ENCODE results near the gene ZNF750.

ZNF750 gene

GRCh38 chr17:82810644-82811430, 29.0 kb downstream of the ZNF750 start:
- no peak for DNase-seq

DNA sequence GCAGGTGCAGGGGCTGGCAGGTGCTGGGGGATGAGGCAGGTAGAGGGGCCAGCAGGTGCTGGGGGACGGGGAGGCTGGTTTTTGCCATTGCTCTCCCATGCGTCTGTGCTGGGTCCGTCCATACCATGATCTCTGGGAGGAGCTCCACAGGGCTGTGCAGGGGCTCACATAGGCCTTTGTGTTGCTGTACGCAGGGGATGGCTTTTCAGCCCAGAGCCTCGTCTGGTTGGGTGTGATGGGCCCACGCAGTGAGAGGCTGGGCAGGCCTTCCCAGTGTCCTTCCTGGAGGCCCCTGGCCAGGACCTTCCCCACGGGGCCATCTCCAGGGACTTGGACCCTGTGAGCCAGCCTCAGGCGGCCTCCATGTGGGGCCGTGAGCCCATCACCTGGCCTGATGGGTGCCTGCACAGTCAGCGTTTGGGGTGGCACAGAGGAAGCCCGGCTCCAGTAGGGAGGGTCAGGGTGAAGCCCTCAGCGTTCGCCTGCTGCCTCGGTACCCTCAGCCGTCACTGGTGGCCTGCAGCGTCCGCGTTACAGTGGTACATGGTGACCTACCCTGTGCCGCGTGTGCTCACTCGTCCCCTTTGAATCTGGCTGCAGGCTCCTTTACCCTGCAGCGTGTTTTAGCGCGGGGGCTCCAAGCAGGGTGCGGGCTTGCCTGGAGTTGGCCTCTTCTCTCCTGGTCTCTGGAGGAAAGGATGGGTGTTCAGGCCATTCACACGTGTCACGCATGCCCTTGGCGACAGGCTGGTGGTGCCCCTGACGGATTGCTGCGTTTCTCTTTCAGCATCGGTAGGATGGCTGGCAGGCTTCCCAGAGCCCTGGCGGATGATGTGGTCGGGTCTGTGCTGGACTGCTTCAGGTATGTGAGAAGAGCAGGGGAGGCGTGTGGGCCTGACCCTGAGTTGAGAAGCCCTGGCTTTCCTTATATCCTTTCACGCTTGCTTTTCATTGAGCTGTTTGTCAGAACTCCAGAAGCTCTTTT, 30.6 kb downstream of the ZNF750 start:
- DNase-seq = no peak

GRCh38 chr17:82808006-82808405, 31.8 kb downstream of the ZNF750 start:
- no peak for DNase-seq

DNA sequence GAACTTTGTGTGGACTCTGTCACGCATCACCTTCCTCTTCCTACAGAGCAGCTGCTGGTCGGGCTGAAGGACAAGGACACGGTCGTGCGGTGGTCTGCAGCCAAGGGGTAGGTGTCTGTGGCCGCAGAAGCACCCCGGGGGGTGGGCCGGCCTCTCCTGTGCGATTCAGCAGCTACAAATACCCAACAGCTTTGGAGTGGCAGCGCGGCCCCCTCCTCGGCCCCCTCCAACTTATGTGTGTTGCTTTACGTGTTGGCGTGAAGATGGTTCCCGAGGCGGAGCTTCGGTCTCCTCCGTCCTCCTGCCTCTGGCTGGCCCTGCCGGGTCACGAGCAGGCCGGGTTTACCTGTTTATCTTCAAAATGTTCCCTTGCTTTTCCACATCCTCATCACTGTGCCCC, 32.3 kb downstream of the ZNF750 start:
- no peak for DNase-seq

GRCh38 chr17:82807101-82807500, 32.7 kb downstream of the ZNF750 start:
- DNase-seq = no peak

DNA sequence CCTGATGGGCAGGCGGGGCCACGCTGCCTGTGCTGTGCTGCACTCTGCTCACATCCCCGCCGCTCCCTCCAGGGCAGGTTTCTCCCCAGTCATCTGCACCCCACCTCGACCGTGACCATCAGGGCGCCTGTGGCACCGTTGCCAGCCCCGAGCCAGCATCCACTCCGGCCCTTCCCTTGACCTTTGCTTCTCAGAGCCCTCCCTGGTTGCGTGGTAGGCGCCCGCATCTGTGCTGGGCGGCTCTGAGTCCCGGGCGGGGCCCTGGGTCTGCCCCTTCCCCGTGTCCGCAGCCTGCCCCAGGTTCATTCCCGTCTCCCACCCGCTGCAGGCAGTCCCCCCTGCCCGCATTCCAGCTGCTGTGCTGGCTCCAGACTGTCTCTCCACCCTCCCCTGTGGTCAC, 33.2 kb downstream of the ZNF750 start:
- no peak for DNase-seq

- DNase-seq = no peak
Measured at GRCh38 chr17:82805823-82806222, 34.0 kb downstream of the ZNF750 start.

DNA sequence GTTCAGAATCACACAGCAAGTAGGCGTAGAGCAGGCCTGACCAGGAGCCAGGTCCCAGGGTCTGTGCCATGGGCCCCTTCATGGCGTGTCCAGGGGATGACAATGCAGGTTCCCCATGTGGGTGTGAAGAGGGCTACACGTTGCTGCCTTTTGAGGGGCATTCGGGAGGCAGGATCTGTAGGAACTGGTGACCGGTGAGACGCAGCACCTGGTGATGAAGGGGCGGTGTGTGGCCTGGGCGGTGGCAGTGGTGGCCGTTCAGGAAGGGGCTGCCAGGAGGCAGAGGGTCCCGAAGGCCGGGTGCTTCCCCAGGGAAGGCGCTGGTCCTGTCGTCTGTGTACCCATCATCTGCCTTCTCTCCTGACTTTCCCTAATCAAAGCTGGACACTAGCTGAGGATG, 34.6 kb downstream of the ZNF750 start:
- DNase-seq = no peak

DNA sequence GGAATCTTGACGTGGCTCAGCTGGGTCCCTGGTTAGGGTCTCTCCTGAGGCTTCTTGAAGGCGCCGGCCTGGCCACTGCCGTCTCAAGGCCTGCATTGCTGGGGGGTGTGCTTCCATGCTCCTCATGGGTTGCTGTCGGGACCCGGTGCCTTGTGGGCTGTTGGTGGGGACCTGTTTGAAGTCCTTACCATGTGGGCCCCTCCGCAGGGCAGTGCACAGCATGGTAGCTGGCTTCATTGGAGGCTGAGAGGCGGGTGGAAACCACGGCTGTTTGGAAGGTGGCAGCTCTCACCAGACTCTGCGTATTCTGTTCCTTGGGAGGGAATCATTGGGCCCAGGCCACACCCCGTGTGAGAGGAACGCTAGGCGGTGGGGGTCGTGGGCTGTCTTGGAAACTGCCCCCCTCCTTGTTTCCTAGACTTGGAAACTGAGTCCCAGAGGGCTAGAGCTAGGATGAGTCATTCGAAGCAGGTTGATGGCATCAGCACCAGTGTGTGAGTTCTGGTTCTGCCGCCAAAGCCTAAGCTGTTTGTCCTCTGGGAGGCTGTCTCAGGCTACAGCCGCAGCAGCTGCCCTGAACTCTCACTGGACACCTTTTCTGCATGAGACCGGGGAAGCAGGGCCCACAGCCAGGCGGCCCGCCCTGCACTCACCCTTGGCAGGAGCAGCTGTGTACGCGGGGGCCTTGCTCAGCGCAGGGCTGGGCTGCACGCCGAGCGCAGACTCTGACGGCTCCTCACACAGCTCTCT, 35.2 kb downstream of the ZNF750 start:
- no peak for DNase-seq

- DNase-seq = no peak
Measured at GRCh38 chr17:82803606-82804005, 36.2 kb downstream of the ZNF750 start.

DNA sequence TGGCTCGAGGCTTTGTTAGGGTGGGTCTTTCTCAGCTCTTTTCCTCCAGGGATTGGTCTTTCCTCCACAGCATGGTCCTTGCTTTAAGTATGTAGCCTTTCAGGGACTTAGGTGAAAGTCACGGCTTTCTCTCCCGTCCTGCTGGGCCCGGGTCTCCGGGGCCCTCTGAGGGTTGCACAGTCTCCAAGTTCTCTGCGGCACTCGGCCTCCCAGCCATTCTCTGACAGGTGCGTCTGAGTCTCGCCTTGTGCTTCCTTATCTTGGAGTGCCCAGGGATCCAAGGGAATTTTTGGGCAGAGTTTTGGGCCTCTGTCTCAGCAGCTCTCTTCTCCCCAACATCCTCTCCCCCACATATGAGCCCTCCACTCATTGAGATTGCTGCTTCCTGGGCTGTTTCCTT, 36.6 kb downstream of the ZNF750 start:
- no peak for DNase-seq

GRCh38 chr17:82802075-82802780, 37.6 kb downstream of the ZNF750 start:
- DNase-seq = no peak

DNA sequence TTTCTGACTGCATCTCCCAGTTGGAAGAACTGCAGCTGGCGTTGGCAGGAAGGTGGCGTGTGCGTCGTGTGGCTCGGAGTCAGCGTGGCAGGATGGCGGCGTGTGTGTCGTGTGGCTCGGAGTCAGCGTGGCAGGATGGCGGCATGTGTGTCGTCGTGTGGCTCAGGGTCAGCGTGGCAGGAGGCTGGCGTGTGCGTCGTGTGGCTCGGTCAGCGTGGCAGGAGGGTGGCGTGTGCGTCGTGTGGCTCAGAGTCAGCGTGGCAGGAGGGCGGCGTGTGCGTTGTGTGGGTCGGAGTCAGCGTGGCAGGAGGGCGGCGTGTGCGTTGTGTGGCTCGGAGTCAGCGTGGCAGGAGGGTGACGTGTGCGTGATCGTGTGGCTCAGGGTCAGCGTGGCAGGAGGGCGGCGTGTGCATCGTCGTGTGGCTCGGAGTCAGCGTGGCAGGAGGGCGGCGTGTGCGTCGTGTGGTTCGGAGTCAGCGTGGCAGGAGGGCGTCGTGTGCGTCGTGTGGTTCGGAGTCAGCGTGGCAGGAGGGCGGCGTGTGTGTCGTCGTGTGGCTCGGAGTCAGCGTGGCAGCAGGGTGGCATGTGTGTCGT, 38.3 kb downstream of the ZNF750 start:
- DNase-seq = no peak

GRCh38 chr17:82800885-82801284, 38.9 kb downstream of the ZNF750 start:
- DNase-seq = no peak

- DNase-seq = no peak
Measured at GRCh38 chr17:82799591-82799990, 40.2 kb downstream of the ZNF750 start.

- DNase-seq = no peak
Measured at GRCh38 chr17:82798752-82799151, 41.1 kb downstream of the ZNF750 start.

DNA sequence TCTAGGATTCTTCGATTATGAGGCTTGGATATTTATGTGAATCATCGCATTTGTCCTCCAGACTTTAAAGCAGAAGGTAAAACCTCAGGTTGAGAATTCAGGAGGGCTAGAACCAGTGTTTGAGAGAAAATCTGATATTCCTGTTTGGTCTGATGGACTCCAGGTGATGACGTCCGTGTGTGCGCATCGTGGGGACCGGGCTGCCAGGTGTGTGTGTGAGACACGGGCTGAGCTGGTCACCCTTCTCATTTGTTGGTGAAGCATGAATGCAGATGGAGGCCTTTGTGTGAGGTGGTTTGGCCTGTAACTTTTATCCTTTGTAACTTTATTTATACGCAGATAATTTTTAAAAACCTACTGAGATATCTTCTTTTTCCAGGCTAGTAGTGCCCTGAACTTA, 42.8 kb downstream of the ZNF750 start:
- DNase-seq = no peak

GRCh38 chr17:82795615-82796014, 44.2 kb downstream of the ZNF750 start:
- no peak for DNase-seq

DNA sequence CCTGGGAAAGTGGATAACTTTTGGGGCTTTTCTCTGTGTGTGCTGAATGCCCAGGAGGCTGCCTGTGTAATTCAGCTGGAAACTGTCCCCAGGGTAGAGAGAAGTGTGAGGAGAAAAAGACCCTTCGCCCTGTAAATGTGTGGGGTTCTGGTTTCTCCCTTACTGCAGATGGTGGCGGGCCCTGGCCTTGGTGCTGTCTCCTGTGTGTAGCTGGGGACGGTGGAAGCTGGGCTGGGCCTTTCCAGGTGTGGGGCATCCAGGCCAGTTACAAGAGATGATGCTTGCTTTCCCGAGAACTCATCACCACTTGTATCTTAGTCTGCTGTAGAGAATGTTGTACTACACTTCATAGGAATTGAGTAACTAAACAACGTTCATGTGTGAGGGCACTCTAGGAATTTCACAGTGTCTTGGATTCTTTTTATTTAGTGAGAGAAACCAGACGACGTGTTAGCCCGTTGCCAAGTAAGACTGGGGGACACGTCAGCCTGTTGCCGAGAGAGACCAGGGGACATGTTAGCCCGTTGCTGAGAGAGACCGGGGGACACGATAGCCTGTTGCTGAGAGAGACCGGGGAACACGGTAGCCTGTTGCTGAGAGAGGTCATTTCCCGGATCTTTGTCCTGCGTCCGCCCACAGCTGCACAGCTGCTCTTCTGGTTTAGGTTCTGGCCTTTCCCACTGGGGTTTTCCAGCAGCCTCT, 44.9 kb downstream of the ZNF750 start:
- no peak for DNase-seq

DNA sequence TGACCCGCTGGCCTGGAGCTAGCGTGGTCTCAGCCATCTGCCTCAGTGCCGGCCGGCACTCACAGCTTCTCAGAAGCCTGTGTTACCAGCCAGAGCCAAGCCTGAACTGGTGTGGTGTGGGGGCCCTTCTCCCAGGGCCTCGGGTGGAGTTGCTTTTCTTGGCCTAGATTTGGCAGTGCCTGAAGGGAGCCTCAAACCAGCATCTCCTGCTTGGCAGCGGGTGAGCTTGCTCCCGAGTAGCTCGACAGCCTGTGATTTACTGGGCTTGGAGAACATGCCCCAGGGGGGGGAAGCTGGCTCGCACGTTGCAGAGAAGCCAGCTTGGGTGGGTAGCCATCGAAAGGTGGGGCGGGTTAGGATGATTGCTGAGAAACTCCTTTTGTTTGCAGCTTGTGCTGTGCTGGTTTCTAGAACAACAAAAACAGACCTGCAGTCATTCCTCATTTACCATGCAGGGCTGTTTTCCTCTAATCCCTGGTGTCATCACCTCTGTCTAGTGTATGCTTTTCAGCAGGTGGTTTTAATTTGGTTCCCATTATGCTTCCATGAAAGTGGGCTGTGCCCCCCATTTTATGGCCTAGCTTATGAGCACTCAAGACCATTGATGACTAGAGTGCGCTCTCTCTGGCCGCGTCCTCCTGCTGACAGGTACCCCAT, 45.7 kb downstream of the ZNF750 start:
- DNase-seq = no peak

- DNase-seq = no peak
Measured at GRCh38 chr17:82791532-82791931, 48.3 kb downstream of the ZNF750 start.
